Measurements from ENCODE around the gene IGFBP2.

The IGFBP2 gene

DNA sequence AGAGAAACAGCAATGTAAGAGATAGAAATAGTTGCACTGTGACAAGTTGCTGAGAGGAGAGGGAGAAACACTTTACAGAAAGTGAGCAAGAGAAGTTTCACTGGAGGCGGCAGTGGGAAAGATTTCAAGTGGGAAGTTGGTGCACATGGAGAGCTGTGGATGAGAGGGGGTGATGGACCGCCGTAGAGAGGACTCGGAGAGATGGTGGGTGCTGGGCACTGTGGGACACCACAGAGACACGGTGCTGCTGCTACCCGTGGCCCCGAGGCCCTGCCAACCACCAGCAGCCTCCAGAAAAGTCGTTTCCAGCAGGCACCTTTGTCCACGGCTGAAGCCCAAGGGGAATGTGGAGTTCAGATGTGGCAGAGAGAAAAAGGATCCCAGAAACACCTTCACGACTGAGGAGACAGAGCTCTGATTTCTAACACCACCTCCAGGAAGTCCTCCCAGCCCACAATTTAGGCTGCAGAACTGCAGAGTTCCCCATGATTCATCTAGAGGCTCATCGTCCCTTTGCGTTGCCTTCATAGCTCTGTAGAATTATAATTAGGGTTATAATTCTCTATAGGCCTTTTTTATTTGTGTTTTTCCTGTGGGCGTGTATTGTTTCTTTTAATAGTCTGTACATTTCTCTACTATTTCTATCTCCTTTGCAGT is 15.9 kb upstream of the IGFBP2 start:
- H3K27ac ChIP-seq: no peak overlapping the region
- TF ChIP-seq, protein P1, sequence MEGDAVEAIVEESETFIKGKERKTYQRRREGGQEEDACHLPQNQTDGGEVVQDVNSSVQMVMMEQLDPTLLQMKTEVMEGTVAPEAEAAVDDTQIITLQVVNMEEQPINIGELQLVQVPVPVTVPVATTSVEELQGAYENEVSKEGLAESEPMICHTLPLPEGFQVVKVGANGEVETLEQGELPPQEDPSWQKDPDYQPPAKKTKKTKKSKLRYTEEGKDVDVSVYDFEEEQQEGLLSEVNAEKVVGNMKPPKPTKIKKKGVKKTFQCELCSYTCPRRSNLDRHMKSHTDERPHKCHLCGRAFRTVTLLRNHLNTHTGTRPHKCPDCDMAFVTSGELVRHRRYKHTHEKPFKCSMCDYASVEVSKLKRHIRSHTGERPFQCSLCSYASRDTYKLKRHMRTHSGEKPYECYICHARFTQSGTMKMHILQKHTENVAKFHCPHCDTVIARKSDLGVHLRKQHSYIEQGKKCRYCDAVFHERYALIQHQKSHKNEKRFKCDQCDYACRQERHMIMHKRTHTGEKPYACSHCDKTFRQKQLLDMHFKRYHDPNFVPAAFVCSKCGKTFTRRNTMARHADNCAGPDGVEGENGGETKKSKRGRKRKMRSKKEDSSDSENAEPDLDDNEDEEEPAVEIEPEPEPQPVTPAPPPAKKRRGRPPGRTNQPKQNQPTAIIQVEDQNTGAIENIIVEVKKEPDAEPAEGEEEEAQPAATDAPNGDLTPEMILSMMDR (IDR thresholded peaks at IDR 0.05; ENCODE audit: low read depth, low read length): no peak
- no peaks in the 10 kb centered on the region for H3K27me3 ChIP-seq (ENCODE audit: insufficient read depth, low read depth, severe bottlenecking)
- no peak for DNase-seq
- H3K9me3 ChIP-seq (ENCODE audit: severe bottlenecking): no peaks in the 10 kb centered on the region
- no peaks in the 10 kb centered on the region for H3K36me3 ChIP-seq
- H3K4me3 ChIP-seq (ENCODE audit: low read depth, low read length): no peak overlapping the region

DNA sequence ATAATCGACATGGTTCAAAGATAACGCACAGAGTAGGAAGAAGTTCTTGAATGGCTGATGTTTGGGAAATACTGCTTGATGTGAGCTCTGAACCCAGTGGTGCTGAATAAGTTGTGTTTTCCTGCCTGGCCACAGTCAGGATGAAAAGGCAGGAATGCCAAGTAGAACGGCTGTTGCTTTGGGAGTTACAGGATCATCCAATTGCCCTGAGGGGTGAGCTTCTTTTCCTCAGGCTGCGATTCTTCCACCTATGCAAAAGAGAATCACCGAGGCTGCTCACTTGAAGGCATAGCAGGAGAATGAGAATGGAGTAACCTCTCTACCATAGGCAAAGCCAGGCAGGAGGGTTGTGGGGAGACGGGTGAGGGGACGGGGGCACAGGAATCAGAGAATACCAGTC is 14.4 kb upstream of the IGFBP2 start:
- no peak overlapping the region; the same call in 1 of the 2 replicates for H3K4me3 ChIP-seq (ENCODE audit: low read depth, low read length)
- TF ChIP-seq, protein P1 (IDR thresholded peaks at IDR 0.05; ENCODE audit: low read depth, low read length): no peak
- no peaks in the 10 kb centered on the region for H3K36me3 ChIP-seq
- peak overlapping the region; percentile 90 for H3K27ac ChIP-seq
- H3K9me3 ChIP-seq (ENCODE audit: severe bottlenecking): no peaks in the 10 kb centered on the region
- no peak for DNase-seq
- no peaks in the 10 kb centered on the region for H3K27me3 ChIP-seq (ENCODE audit: insufficient read depth, low read depth, severe bottlenecking)

DNA sequence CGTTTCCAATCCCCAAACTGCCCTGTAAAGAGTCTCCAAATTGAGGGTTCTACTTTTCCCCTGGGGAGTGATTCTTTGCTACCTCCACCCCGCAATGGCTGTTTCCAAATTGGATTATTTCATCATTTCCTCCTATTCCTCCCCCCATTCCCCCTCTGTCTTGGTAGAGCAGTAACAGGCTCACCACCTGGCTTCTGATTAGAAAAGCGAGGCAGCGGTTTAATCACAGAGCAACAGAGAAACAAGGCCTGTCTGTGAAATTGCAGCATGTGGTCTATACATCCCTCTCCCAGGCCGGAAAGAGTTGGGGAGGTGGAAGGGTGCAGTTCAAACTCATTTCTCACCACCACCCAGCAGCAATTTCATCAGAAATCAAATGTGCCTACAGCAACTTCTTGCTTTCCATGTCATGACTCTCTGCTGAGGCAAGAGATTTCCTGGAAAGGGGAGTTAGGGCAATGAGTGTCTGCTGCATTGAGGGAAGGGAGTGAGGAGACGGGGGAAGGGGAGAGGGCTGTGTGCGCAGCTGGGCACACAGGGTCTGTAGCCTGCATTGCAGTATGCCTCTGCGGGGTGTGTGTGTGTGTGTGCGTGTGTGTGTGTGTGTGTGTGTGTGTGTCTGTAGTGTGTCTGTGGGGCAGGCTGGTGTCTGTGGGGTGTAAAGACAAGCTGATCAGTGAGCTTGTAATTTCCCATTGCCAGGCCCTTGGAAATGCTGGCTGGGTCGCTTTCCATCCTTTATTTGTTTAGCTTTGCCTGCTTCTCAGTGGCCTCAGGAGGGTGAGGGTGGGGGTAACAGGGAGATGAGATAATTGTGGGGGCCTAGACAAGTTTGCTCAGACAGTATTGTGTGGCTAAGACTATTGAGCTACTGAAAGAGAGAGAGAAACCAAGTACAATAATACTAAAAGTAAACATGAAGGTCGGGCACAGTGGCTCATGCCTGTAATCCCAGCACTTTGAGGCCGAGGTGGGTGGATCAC is 13.5 kb upstream of the IGFBP2 start:
- Histone ChIP-seq H3K27ac (peak overlapping the region; percentile 90), H3K4me3 (ENCODE audit: low read depth, low read length) (peak overlapping the region; percentile 5), H3K27me3 (ENCODE audit: insufficient read depth, low read depth, severe bottlenecking) (no peaks in the 10 kb centered on the region), H3K9me3 (ENCODE audit: severe bottlenecking) (no peaks in the 10 kb centered on the region), H3K36me3 (no peaks in the 10 kb centered on the region)
- DNase-seq: peak; percentile 76
- TF ChIP-seq, protein P1 (IDR thresholded peaks at IDR 0.05; ENCODE audit: low read depth, low read length): no peak

DNA sequence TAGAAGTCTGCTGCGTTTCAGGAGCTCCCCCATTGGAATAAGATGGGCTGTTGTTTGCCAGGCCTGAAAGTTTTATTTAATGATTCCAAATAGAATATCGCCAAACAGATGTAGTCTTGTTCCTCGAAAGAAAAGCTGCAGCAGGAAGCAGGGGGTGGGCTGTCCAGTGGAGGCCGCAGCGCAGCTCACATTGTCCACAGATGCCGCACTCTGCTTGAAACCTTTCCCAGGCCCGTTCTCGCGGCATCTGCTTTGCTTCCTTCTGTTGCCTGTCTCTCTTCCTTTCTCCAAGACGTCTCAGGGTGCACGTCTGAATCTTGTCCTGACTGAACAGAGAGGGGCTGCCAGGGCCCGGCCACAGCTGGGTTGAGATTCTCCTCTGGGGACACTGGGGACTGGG is 12.4 kb upstream of the IGFBP2 start:
- Histone ChIP-seq H3K27ac (peak overlapping the region; percentile 90), H3K4me3 (ENCODE audit: low read depth, low read length) (no peak overlapping the region), H3K36me3 (no peaks in the 10 kb centered on the region), H3K9me3 (ENCODE audit: severe bottlenecking) (no peaks in the 10 kb centered on the region), H3K27me3 (ENCODE audit: insufficient read depth, low read depth, severe bottlenecking) (no peaks in the 10 kb centered on the region)
- TF ChIP-seq, protein P1 (IDR thresholded peaks at IDR 0.05; ENCODE audit: low read depth, low read length): no peak
- DNase-seq: peak; percentile 45

DNA sequence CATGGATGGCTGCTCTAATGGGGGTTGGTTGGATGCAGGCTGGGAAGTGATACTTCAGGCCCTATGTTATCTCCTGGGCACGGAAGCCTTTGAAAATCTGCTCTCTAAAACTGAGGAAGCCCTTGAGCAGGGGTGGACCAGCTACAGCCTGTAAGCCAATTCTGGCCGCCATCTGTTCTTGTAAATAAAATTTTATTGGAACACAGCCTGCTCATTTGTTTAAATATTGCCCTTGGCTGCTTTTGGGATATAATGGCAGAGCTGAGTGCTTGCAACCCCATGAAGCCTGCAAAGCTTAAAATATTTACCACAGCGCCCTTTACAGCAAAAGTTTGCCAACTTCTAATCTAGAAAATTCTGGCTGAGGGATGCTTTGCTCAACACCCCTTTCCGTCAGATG is 11.9 kb upstream of the IGFBP2 start:
- H3K27ac ChIP-seq: peak overlapping the region; percentile 90
- no peak overlapping the region for H3K4me3 ChIP-seq (ENCODE audit: low read depth, low read length)

More for the DNA sequence above, 11.9 kb upstream of the IGFBP2 start:
- no peaks in the 10 kb centered on the region for H3K9me3 ChIP-seq (ENCODE audit: severe bottlenecking)
- no peak for DNase-seq
- H3K36me3 ChIP-seq: no peaks in the 10 kb centered on the region
- no peaks in the 10 kb centered on the region for H3K27me3 ChIP-seq (ENCODE audit: insufficient read depth, low read depth, severe bottlenecking)
- TF ChIP-seq, protein P1 (IDR thresholded peaks at IDR 0.05; ENCODE audit: low read depth, low read length): no peak

Measured in WERI-Rb-1 (cell line).